Neuronal stem cell (in vitro differentiated cells): ENCODE results near the gene LOXHD1.
A peak's percentile ranks its signal among the peaks of the same experiment; 100 is the strongest.

Source experiments
- DNase-seq: peaks from one replicate; pipeline ENCODE4 v3.0.0-alpha.2; 2013; ENCODE audit warnings: low spot score
- H2AFZ ChIP-seq: one replicate; pipeline ENCODE4 v1.6.1; 2013; ENCODE audit warnings: mild to moderate bottlenecking, low read length, inconsistent platforms
- H2AK5ac ChIP-seq: 2 replicates; pipeline ENCODE4 v1.6.1; 2013; ENCODE audit warnings: low read depth, mild to moderate bottlenecking, inconsistent platforms, low read length, moderate library complexity, mixed read lengths
- H2BK120ac ChIP-seq: 2 replicates; pipeline ENCODE4 v1.6.1; 2013; ENCODE audit warnings: low read depth, mild to moderate bottlenecking, inconsistent platforms, low read length, moderate library complexity, mixed read lengths
- H2BK12ac ChIP-seq: one replicate; pipeline ENCODE4 v1.6.1; 2013; ENCODE audit warnings: low read length, inconsistent platforms
- H2BK15ac ChIP-seq: 2 replicates; pipeline ENCODE4 v1.6.1; 2013; ENCODE audit warnings: mild to moderate bottlenecking, low read length, inconsistent platforms, mixed read lengths
- H2BK5ac ChIP-seq: one replicate; pipeline ENCODE4 v1.6.1; 2013; ENCODE audit warnings: inconsistent platforms, mild to moderate bottlenecking, low read length, moderate library complexity
- H3K14ac ChIP-seq: one replicate; pipeline ENCODE4 v1.6.1; 2013; ENCODE audit warnings: low read length, inconsistent platforms
- H3K18ac ChIP-seq: 2 replicates; pipeline ENCODE4 v1.6.1; 2013; ENCODE audit warnings: low read length, inconsistent platforms
- H3K23ac ChIP-seq: 2 replicates; pipeline ENCODE4 v1.6.1; 2013; ENCODE audit warnings: low read depth, mild to moderate bottlenecking, mixed read lengths, low read length, inconsistent platforms; ENCODE audit not compliant: poor library complexity
- H3K27ac ChIP-seq: replicated peaks from 3 replicates; pipeline ENCODE4 v1.5.1; 2013; ENCODE audit warnings: low read length, inconsistent platforms
- H3K27me3 ChIP-seq, 3 experiments: 2 replicates each; pipeline ENCODE4 v1.6.1; 2013; ENCODE audit warnings: low read length in 3 of 3, mild to moderate bottlenecking in 2 of 3, inconsistent platforms in 1 of 3, low read depth in 1 of 3, mixed read lengths in 1 of 3, moderate library complexity in 1 of 3; ENCODE audit not compliant: control insufficient read depth in 3 of 3, insufficient read depth in 3 of 3
- H3K36me3 ChIP-seq, 2 donors: replicated peaks in 1 of 2; 2 replicates each; pipeline ENCODE4 v1.6.1; 2013; ENCODE audit warnings: low read length in 2 of 2; ENCODE audit not compliant: control insufficient read depth in 2 of 2, insufficient read depth in 2 of 2
- H3K4ac ChIP-seq: 2 replicates; pipeline ENCODE4 v1.6.1; 2013; ENCODE audit warnings: inconsistent platforms, mild to moderate bottlenecking, low read length, moderate library complexity
- H3K4me1 ChIP-seq, 2 donors: 1 replicate in 1 of 2; 2 replicates in 1 of 2; pipeline ENCODE4 v1.6.1; 2013; ENCODE audit warnings: low read length in 2 of 2, low read depth in 1 of 2; ENCODE audit not compliant: control insufficient read depth in 2 of 2, insufficient read depth in 1 of 2
- H3K4me2 ChIP-seq: one replicate; pipeline ENCODE4 v1.6.1; 2013; ENCODE audit warnings: mild to moderate bottlenecking, low read length, inconsistent platforms; ENCODE audit not compliant: insufficient read depth, poor library complexity, severe bottlenecking
- H3K4me3 ChIP-seq, 2 donors: 2 replicates each; pipeline ENCODE4 v1.5.1; 2013; ENCODE audit warnings: low read length in 2 of 2, mild to moderate bottlenecking in 2 of 2, inconsistent platforms in 1 of 2, moderate library complexity in 1 of 2
- H3K79me1 ChIP-seq: one replicate; pipeline ENCODE4 v1.6.1; 2013; ENCODE audit warnings: low read depth, mild to moderate bottlenecking, inconsistent platforms, low read length, moderate library complexity
- H3K9ac ChIP-seq: one replicate; pipeline ENCODE4 v1.6.1; 2013; ENCODE audit warnings: mild to moderate bottlenecking, low read depth, low read length, inconsistent platforms; ENCODE audit not compliant: poor library complexity
- H3K9me3 ChIP-seq, 2 donors: replicated peaks in 1 of 2; 2 replicates each; pipeline versions ENCODE3 to v1.6.1; 2013; ENCODE audit warnings: low read length in 2 of 2, mild to moderate bottlenecking in 2 of 2, inconsistent platforms in 1 of 2, low read depth in 1 of 2, mixed read lengths in 1 of 2, moderate library complexity in 1 of 2; ENCODE audit not compliant: control insufficient read depth in 2 of 2, insufficient read depth in 1 of 2
- H4K8ac ChIP-seq: one replicate; pipeline ENCODE4 v1.6.1; 2013; ENCODE audit warnings: low read depth, mild to moderate bottlenecking, inconsistent platforms, low read length, moderate library complexity
- H4K91ac ChIP-seq: one replicate; pipeline ENCODE4 v1.6.1; 2013; ENCODE audit warnings: low read length, low read depth, mild to moderate bottlenecking, inconsistent platforms; ENCODE audit not compliant: poor library complexity
- WGBS, 2 donors: extraction: QIAGEN DNeasy Blood & Tissue Kit; methylation state at CpG; one replicate each; pipeline ENCODE4 v1.1.7; 2013; ENCODE audit warnings: missing lambda C conversion rate in 2 of 2, mixed read lengths in 1 of 2; ENCODE audit not compliant: insufficient read length in 2 of 2, insufficient replicate concordance in 1 of 2; ENCODE audit errors: extremely low coverage in 2 of 2; 5-methylcytosine and 5-hydroxymethylcytosine counted together

The LOXHD1 gene

DNA sequence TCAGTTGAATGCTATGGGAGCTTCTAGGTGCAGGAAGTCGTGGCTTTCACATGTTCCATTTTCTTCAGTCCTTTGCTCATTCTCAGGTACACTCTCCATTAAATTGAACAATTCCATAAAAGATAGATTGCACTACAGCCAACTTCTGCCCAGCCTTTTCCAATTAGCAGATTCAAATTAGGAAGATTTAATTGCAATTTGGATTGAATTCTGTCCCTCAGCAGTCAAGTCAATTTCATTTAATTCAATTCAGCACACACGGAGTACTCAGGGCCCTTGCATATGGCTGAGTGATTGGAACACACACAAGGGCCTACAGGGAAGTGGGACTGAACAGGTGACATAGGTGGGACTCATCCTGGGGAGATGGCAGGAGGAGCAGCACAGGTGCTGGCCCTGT, 220.4 kb downstream of the LOXHD1 start:
- Histone ChIP-seq H3K36me3 (peaks cover 18 to 71% of the 10 kb centered on the region in 2 donors), H3K18ac (no peak overlapping the region), H3K4ac (no peak overlapping the region), H3K4me2 (no peak overlapping the region), H3K4me3 (no peak overlapping the region), H3K27ac (no peak overlapping the region), H3K27me3 (no peaks in the 10 kb centered on the region), H3K23ac (no peak overlapping the region), H3K4me1 (peaks cover 4 to 17% of the 10 kb centered on the region in 2 donors), H3K14ac (no peak overlapping the region), H2BK120ac (no peak overlapping the region), H2BK15ac (no peak overlapping the region), H3K9me3 (no peaks in the 10 kb centered on the region), H3K79me1 (peaks cover 8% of the 10 kb centered on the region), H2BK12ac (no peak overlapping the region), H4K91ac (no peak overlapping the region), H2AFZ (no peak overlapping the region), H2BK5ac (no peak overlapping the region), H2AK5ac (no peak overlapping the region), H3K9ac (no peak overlapping the region), H4K8ac (no peak overlapping the region)
- whole genome bisulfite sequencing, 2 donors = no CpG with 5 or more reads among the region's 2 CpGs
- no peak for DNase-seq

DNA sequence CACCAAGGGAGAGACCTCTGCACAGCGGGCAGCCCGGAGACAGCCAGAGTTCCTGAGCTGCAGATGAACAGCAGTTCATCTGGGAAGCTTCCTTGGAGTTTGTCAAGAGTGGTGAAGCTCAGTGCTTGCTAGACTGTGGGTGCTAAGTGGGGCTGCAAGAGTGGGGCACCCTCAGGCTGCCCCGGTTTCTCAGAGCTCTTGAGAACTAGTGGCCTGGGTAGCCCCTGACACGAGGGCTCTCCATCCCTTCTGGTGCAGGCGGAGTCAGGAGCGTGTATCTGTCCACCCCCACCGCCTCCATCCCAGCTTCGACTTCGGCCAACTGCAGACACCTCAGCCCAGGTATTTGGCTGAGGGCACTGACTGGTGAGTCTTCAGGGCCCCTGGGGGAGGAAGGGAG, 222.0 kb downstream of the LOXHD1 start:
- Histone ChIP-seq H2BK120ac (no peak overlapping the region), H3K36me3 (peaks cover 16 to 62% of the 10 kb centered on the region in 2 donors), H3K4me3 (no peak overlapping the region), H2BK12ac (no peak overlapping the region), H3K27ac (no peak overlapping the region), H3K27me3 (no peaks in the 10 kb centered on the region), H4K8ac (no peak overlapping the region), H2BK15ac (no peak overlapping the region), H2BK5ac (no peak overlapping the region), H3K23ac (no peak overlapping the region), H3K4me2 (no peak overlapping the region), H2AK5ac (no peak overlapping the region), H3K18ac (no peak overlapping the region), H3K9me3 (no peaks in the 10 kb centered on the region), H3K9ac (no peak overlapping the region), H3K4ac (no peak overlapping the region), H2AFZ (no peak overlapping the region), H4K91ac (no peak overlapping the region), H3K4me1 (peaks cover 9 to 21% of the 10 kb centered on the region in 2 donors), H3K79me1 (peaks cover 8% of the 10 kb centered on the region), H3K14ac (no peak overlapping the region)
- DNase-seq = no peak
- no CpG with 5 or more reads among the region's 9 CpGs for WGBS, 2 donors

DNA sequence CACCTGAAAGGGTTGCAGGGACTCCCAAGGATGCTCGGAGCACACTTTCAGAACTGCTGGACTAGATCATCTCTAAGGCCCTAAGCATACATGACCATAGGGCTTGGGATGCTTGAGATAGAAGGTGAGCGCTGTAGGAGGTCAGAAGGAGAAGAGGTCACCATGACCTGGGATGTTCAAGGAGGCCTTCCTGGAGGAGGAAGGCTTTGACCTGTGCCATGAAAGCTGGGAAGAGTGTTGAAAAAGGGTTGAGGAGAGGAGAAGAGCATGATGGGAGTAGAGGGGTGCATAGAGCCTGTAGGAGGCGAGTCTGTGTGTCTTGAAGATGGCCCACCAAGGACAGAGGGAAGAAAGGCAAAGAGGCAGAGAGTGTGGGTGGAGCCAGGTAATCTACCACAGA, 222.4 kb downstream of the LOXHD1 start:
- no peak overlapping the region for H3K9ac ChIP-seq
- no CpG with 5 or more reads among the region's 3 CpGs for WGBS, 2 donors
- H3K9me3 ChIP-seq = no peaks in the 10 kb centered on the region
- no peak overlapping the region for H3K23ac ChIP-seq
- no peak overlapping the region for H2BK12ac ChIP-seq
- no peak overlapping the region for H2BK120ac ChIP-seq
- no peak overlapping the region for H2BK5ac ChIP-seq
- H3K4me3 ChIP-seq = no peak overlapping the region
- no peak overlapping the region for H2AK5ac ChIP-seq
- no peaks in the 10 kb centered on the region for H3K27me3 ChIP-seq
- no peak overlapping the region for H4K8ac ChIP-seq
- no peak overlapping the region for H3K4ac ChIP-seq
- no peak overlapping the region for H3K18ac ChIP-seq
- H3K36me3 ChIP-seq = peaks cover 16 to 59% of the 10 kb centered on the region in 2 donors
- H2BK15ac ChIP-seq = no peak overlapping the region
- no peak for DNase-seq
- peaks cover 9 to 23% of the 10 kb centered on the region in 2 donors for H3K4me1 ChIP-seq
- no peak overlapping the region for H3K27ac ChIP-seq
- H3K14ac ChIP-seq = no peak overlapping the region
- no peak overlapping the region for H3K4me2 ChIP-seq
- no peak overlapping the region for H2AFZ ChIP-seq
- peaks cover 8% of the 10 kb centered on the region for H3K79me1 ChIP-seq
- H4K91ac ChIP-seq = no peak overlapping the region

DNA sequence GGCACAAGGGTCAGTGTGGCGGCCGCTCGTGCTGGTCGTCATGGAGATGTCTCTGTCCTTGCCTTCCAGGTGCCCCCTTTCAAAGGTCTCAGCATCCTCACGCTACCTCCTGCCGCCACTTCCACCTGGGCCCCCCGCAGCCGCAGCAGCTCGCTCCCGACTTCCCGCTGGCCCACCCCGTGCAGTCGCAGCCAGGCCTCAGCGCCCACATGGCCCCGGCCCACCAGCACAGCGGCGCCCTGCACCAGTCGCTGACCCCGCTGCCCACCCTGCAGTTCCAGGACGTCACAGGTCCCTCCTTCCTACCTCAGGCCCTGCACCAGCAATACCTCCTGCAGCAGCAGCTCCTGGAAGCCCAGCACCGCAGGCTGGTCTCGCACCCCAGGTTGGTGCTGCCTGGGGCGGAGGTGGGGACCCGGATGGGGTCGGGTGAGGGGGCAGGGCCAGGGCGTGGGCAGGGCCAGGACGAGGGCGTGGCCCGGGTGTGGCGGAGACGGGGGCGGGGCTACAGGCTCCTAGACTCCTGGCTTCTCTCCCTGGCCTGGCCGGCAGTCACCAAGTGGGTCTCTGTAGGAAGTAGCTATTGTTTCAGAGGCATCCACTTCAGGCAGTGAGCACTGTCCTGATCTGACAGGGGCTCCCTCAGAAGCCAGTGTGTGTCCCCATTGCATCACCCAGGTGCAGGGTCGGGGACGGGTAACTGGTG, 223.7 kb downstream of the LOXHD1 start:
- Histone ChIP-seq H3K27me3 (no peaks in the 10 kb centered on the region), H3K9ac (peak overlapping the region; percentile 26), H3K79me1 (peaks cover 8% of the 10 kb centered on the region), H4K91ac (no peak overlapping the region), H2BK12ac (no peak overlapping the region), H3K23ac (peak overlapping the region; percentile 19), H2BK5ac (peak overlapping the region; percentile 68), H3K18ac (peak overlapping the region; percentile 90), H3K4me1 (peaks cover 9 to 25% of the 10 kb centered on the region in 2 donors), H3K14ac (peak overlapping the region; percentile 96), H3K9me3 (no peaks in the 10 kb centered on the region), H4K8ac (peak overlapping the region; percentile 76), H3K4me2 (no peak overlapping the region), H3K4me3 (no peak overlapping the region), H3K27ac (no peak overlapping the region), H3K36me3 (peaks cover 11 to 45% of the 10 kb centered on the region in 2 donors), H2AFZ (no peak overlapping the region), H2BK15ac (peak overlapping the region; percentile 67), H2AK5ac (peak overlapping the region; percentile 93), H3K4ac (peak overlapping the region; percentile 18), H2BK120ac (no peak overlapping the region)
- DNase-seq = no peak
- no CpG with 5 or more reads among the region's 35 CpGs for WGBS, 2 donors
